Epithelial cell of esophagus (primary cell): Measurements from ENCODE around the gene SUMF1.
"Not testable (repeated sequence)": the region's sequence is repeated elsewhere in the genome, so short reads cannot be mapped to it uniquely, and the experiment has no call there.

Experiments
- DNase-seq: peaks from one replicate; pipeline ENCODE4 v3.0.0; 2010; ENCODE audit warnings: low read depth
- H3K4me3 ChIP-seq: 2 replicates; pipeline ENCODE4 v1.5.1; 2011; ENCODE audit warnings: mild to moderate bottlenecking, low read length, control low read depth
- CTCF ChIP-seq: IDR thresholded peaks from 2 replicates; pipeline ENCODE4 v1.5.1; 2011; ENCODE audit warnings: low read depth, mild to moderate bottlenecking, low read length, control low read depth, inconsistent platforms; ENCODE audit not compliant: insufficient read depth; ENCODE audit errors: missing control alignments

Gene SUMF1

GRCh38 chr3:4332991-4333390, 134.1 kb downstream of the SUMF1 start:
- no peak overlapping the region for H3K4me3 ChIP-seq
- no peak for TF ChIP-seq CTCF
- DNase-seq: no peak

- no peak for TF ChIP-seq CTCF
- H3K4me3 ChIP-seq: no peak overlapping the region
- DNase-seq: no peak
Observed at GRCh38 chr3:4332574-4332973, 134.5 kb downstream of the SUMF1 start.

GRCh38 chr3:4332111-4332510, 135.0 kb downstream of the SUMF1 start:
- TF ChIP-seq CTCF: no peak
- DNase-seq: no peak
- H3K4me3 ChIP-seq: no peak overlapping the region

GRCh38 chr3:4329806-4330205, 137.3 kb downstream of the SUMF1 start:
- not testable (repeated sequence) for DNase-seq

GRCh38 chr3:4326868-4327267, 140.2 kb downstream of the SUMF1 start:
- H3K4me3 ChIP-seq: no peak overlapping the region
- DNase-seq: no peak
- TF ChIP-seq CTCF: no peak

More at GRCh38 chr3:4329806-4330205, 137.3 kb downstream of the SUMF1 start:
- H3K4me3 ChIP-seq: not testable (repeated sequence)

- H3K4me3 ChIP-seq: no peak overlapping the region
- no peak for DNase-seq
- no peak for TF ChIP-seq CTCF
Observed at GRCh38 chr3:4323246-4324027, 143.6 kb downstream of the SUMF1 start.

- no peak overlapping the region for H3K4me3 ChIP-seq
- no peak for TF ChIP-seq CTCF
- peak; percentile 86 for DNase-seq
Observed at GRCh38 chr3:4322635-4323034, 144.4 kb downstream of the SUMF1 start.
